HS-5 (cell line): ENCODE data around the gene CARMIL1.
"Not testable (repeated sequence)": the region's sequence is repeated elsewhere in the genome, so short reads cannot be mapped to it uniquely, and the experiment has no call there.

ENCODE experiments used
- DNase-seq: peaks from one replicate; pipeline ENCODE4 v3.0.0-alpha.2; 2012; ENCODE audit warnings: low read depth

Gene CARMIL1

GRCh38 chr6:25444521-25444920 lies 165.3 kb downstream of the CARMIL1 start:
- not testable (repeated sequence) for DNase-seq

DNA sequence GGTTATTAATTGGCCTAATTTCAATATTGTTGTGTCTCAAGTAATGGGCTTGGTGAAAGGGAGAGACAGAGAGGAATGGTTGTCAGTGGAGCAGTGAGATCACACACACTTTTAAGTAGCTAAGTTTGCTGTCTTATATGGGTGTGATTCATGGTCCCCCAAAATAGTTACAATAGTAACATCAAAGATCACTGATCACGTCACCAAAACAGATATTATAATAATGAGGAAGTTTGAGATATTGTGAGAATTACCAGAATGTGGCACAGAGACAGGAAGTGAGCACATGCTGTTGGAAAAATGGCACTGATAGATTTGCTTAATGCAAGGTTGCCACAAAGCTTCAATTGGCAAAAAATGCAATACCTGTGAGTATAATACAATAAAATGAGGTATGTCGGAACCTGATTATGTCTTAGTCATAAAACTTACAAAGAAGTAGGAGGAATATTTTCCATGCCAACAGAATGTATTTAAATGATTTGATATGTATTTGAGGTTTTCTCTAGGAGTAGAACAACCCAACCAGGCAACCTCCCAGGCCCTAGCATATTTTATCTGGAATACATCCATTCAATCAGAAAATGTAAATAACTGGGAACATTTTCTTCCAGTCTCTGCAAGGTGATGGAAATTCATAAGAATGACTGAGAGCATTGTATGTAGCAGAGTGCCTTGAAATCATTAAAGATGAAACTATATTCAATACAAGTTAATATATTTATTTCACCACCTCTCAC lies 167.8 kb downstream of the CARMIL1 start:
- no peak for DNase-seq

GRCh38 chr6:25447570-25447929 lies 168.4 kb downstream of the CARMIL1 start:
- DNase-seq = no peak

GRCh38 chr6:25448965-25449538 lies 169.9 kb downstream of the CARMIL1 start:
- no peak for DNase-seq

DNA sequence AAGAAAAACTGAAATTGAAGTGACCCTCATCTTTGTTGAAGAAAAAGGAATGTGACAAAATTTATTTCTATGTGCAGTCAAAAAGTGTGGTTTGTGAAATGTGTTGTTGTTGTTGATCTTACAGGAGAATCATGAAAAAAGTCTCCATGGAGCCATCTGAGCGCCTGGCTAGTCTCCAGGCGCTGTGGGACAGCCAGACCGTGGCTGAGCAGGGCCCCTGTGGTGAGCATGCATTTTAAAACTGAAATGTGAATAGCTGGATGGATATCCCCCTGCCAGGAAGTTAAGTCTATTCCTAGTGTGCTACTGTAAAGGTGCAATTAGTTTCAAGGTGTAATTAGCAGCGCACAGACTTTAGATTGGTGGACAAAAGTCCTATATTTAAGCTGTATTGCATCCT lies 170.6 kb downstream of the CARMIL1 start:
- no peak for DNase-seq

- DNase-seq = no peak
Observed at GRCh38 chr6:25450469-25451198, 171.5 kb downstream of the CARMIL1 start.

DNA sequence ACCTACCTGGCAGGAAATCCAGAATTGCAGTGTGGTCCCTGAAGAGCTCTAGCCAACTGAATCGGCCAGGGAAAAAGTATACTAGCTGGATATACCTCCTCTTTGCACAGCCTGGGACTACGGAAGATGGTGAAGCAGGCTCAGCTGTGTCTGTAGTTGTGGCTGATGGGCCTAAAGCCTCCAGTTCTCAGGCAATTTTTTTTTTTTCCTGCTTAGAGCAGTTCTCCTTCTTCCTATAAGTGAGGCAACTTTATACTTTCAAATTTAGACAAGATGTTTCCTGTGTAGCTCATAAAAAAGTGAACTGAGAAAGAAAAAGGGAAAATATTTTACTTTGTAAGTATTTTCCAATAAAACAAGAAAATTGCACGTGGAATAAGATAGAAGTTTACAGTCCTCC lies 172.9 kb downstream of the CARMIL1 start:
- DNase-seq = no peak

DNA sequence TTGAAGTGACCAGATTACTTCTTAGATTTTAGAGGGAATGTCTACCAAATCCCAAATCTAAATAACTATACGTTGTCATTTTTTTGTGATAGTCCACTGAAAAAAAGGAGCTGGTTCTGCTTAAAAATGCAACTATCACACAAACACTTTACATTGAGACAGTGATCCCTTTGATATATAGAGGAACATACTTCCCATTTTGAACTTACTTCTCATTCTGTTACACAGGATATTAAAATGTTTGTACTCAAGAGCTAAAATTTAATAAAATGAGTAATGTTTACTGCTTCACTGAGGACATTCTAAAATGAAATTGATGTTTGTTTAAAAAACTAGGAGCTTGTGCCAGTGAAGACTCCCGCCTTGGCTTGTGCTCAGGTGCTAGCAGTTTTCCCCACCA lies 174.1 kb downstream of the CARMIL1 start:
- no peak for DNase-seq

DNA sequence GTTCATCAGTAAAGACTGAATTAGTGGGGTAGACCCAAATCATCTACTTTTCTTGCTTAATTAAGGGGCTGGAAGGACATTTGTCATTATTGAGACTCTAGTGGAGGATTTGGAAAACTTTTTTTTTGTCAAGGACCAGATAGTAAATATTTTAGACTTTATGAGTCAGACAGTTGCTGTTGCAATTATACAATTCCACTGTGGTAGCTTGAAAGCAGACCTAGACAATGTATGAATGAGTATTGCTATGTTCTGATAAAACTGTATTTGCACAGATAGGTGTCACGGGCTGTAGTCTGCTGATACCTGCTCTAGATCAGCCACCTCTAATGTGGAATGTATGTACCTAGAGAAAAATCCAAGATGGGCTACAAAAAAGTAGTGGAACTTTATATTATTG lies 175.0 kb downstream of the CARMIL1 start:
- no peak for DNase-seq

DNA sequence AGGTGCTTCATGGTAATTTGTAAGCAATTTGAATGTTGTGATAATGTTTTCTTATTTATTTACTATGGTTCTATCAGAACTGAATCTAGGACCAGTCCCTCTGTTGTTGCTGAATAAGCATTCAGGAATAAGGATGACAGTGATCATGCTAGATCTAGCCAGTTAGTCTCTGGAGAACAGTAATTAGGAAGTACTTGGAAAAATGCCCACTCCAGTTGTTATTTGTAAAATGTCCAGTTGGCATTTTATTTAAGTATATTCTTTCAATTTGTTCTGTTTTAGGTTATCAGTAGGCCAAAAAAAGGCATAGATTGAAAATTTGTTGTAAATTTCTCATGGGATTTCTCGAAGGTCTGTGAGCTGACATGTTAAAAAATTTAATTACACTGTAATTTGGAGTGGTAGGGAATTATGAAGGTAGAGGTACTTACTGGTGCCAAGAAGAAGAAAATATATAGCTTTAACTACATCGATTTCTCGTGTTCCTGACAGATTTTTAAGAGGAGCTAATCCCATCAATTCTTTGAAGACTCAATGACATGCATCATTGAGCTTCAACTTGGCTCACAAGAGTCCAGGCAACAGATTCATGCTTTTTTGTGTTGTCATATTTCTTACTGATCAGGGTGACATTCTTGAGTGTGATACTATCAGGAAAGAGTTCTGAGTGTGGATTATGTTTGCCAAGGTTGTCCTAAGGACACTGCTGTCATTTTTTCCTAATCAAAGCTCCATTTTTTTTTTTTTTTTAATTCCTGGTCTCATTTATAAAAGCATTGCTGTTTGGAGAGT lies 177.3 kb downstream of the CARMIL1 start:
- no peak for DNase-seq

- DNase-seq = no peak
Observed at GRCh38 chr6:25457516-25457915, 178.3 kb downstream of the CARMIL1 start.

DNA sequence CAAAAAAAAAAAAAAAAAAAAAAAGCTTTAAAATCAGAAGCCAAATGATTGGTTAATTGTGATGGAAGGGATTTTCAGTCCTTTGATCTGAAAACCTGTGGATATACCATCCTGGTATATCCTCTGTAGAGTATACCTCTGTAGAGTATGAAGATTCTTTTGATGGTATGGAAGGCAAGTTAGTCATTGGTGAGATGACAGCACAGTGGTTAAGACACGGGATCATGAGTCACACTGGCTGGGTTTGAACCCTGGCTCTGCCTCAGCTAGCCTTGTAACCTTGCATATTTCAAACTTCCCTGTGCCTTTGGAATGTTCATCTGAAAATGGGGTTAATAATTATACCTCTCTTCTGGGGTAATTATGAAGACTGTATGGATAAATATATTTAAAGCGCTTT lies 179.3 kb downstream of the CARMIL1 start:
- peak; percentile 82 for DNase-seq

DNA sequence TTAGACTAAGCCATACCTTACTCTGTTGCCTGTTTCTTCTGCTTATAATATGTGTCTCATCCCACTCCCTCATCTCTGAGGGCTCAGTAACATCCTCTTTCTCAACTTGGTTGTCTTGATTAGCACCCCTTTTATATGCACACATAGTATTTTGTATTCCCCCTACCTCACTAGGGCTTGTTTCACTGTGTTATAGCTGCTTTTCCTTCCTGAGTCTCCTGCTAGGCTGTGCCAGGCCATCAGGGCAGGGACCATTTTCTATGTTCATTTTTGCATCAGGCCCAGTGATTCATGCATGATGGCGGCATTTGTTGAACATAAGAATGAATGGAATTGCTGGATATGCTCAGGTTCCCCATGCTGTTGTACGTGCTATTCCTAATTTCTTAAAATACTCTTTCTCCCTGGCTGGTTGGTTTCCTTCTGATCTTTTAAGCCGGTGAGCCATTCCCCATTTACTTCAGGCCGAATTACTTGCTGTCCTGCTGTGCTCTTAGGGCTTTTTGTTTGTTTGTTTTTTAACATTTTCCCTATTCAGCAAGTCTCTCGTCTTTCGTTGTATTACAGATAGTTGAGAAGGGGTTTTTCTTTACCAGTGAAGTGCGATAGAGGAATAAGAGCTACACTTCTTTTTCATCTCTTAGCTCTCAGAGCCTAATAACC lies 183.2 kb downstream of the CARMIL1 start:
- DNase-seq = no peak

- DNase-seq = no peak
Observed at GRCh38 chr6:25463441-25463840, 184.3 kb downstream of the CARMIL1 start.

- DNase-seq = no peak
Observed at GRCh38 chr6:25464225-25464624, 185.1 kb downstream of the CARMIL1 start.

DNA sequence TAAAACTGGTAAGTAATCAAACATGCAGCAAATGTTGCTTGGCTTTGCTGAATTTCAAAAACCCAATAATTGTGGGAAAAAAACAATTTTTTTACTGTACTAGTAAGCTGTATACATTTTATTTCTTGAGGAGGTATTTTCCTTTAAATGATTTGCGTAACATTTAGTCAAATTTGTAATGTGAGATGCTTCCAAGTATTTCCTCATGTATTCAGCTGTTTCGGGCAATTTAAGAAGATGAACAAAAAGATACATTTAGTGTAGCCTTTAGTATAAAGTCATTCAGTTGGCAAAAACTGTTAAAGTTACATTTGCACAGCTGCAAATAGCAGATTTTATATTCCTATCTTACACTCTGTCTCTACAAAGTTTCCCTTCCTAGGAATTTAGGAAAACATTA lies 186.8 kb downstream of the CARMIL1 start:
- DNase-seq = no peak

- DNase-seq = no peak
Observed at GRCh38 chr6:25468881-25469280, 189.7 kb downstream of the CARMIL1 start.

DNA sequence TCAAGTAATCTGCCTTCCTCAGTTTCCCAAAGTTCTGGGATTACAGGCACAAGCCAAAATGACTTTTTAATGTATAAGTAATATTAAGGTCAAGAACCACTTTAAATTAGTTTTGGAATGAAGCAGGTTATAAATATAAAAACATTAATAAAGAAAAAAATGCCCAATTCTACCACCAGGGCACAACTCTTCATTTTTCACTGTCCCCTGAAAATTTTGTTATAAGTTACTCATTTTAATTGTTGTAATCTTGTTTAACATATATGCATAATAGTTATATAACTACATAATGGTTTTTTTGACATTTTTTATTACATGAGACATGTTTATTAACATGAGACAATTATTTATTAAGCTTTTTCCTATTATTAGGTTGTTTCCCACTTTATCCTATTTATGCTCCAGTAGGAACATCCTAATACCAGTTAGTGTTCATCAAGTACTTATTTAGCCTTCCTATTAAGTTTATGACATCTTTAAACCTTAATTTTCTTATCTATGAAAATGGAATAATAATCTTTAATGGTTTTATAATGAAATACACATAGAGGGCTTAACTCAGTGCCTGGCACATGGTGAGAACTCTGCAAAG lies 190.7 kb downstream of the CARMIL1 start:
- DNase-seq = no peak

DNA sequence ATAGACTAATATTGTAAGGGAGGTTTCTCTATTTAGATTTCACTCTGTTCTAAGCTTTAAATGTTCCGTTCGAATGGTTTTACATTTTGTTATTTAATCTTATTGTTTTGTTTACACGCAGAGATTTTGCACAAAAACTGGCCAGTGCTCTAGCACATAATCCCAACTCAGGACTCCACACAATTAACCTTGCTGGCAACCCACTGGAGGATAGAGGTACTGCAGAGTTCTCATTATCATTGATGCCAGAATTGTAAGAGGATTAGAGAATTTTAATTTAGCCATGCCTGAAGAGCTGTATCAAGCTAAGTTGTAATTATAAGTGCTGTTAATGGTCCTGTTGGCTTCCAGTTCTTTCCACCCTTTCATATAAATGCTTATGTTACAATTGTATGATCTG lies 193.1 kb downstream of the CARMIL1 start:
- DNase-seq = no peak

GRCh38 chr6:25472906-25473305 lies 193.7 kb downstream of the CARMIL1 start:
- DNase-seq = no peak

GRCh38 chr6:25473447-25473846 lies 194.3 kb downstream of the CARMIL1 start:
- no peak for DNase-seq

DNA sequence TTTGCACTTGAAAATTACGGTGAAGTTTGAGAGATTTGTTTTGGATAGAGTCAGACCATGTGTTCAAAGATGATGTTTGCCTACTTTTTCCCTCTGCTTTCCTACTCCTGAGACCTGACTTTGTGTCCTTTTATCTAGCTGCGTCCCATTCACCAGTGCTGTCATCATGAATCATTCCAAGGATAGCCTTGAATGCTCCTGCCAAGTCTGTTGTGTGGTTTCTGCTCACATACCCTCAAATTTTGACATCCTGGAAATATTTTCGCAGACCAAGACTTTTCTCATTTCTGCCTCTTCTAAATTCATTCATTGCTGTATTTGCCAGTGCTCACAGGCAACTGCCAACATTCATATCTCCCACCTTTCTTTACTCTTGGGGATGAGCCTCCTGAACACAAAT lies 197.0 kb downstream of the CARMIL1 start:
- peak; percentile 46 for DNase-seq
